HG02973 (cell line): ENCODE data around the gene CPNE4.
"Not testable (repeated sequence)": the region's sequence is repeated elsewhere in the genome, so short reads cannot be mapped to it uniquely, and the experiment has no call there.

ENCODE experiments used
- ATAC-seq: cut with Tn5 transposase; IDR thresholded peaks from one replicate; pipeline ENCODE4 v1.9.1; 2021; ENCODE audit warnings: moderate library complexity; ENCODE audit not compliant: unreplicated experiment

Gene CPNE4

DNA sequence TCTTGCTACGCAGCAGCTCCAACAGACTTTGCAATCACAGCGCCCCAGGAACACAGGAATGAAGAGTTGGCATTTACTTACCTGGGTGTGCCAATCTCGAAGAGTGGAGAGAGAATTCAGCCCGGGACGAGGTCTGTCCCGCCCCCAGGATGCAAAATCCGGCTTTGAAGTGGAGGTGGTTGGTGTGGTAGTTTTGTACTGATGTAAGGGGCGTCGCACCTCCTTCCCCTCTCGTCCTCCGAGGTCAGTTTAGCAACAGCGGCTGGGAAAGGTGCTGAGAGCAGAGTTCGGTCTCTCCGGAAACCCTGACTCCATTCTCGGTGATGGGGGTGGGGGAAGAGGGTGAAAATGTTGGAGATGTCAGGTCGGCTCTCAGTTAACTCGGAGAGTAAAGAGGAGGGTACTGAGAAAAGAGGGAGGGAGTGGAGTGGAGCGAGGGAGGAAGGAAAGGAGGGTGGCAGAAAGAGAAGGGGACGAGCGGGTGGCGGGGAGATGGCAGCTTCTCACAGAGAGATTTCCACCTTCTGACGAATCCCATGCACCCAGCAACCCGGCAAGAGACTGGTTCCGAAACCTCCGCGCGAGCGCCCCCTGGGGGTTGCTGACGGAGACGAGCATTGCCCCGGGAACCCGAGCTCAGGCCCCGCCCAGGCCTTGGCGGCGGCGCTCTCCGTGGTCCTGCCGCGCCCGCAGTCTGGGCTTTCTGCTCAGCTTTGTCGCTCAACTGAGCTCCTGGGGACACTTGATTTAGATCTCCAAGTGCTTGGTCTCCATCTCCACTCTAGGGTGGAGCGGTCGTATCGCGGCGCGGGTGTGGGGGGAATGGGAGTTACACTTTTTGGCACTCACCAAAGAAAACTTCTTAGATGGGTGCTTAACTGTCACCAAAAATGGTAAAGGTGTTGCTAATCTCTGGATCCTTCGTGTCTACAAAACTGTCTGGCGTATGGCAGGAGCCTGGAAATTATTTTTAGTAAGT, at the start of gene CPNE4:
Gene CPNE4 (minus strand): TSS at position 529 of the 979 bp plus-strand sequence.
- peak; percentile 88 for ATAC-seq

DNA sequence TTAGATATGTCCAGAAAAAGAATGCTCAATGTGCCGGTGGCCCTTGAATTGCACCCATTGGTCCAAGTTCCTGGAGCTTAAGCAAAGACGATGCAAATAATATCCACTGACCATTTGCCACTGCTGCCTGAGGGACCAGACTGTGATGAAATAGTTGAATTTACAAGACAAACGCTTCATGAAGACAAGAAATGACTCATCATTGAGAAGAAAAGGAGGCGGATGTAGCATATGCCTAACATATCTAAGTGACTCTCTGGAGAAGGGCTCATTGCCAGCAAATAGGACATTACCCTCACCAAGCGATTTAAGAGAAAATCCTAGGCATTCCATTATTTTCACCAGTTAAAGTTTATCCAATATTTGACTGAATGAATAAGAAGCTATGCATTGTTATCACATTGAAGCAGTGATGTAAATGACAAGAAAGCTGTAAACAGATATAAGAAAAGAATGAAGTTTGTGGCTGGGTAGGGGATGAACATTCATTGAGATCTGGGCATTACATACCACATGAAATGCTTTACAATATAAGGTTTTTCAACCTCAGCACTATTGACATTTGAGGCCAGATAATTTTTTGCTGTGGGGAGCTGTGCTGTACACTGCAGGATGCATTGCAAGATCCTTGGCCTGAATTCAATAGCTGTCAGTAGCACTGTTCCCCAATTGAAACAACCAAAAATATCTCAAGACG, 48.9 kb upstream of the CPNE4 start:
- ATAC-seq = no peak

DNA sequence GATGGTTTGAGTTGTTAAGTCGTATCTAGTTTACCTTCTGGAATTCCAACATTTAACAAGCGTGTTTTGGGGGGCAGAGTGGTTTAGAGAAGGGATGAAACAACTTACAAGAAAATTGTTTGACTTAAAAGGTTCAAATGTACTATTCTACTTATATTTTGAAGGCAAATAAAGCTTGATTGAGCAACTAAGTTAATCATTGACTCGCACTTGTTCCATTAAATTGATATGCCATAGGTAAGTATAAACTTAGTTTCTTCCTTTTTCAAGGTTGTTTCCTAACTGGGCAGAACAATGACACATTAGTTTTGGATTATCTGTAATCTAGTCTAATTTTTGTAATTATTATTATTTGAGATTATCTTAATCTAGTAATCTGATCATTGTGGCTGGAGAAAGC, 48.3 kb upstream of the CPNE4 start:
- ATAC-seq = no peak

- ATAC-seq = no peak
Observed at GRCh38 chr3:132079147-132079546, 44.3 kb upstream of the CPNE4 start.

- no peak for ATAC-seq
Observed at GRCh38 chr3:132073771-132074170, 39.0 kb upstream of the CPNE4 start.

GRCh38 chr3:132071043-132071442, 36.2 kb upstream of the CPNE4 start:
- ATAC-seq = no peak

GRCh38 chr3:132064114-132064513, 29.3 kb upstream of the CPNE4 start:
- no peak for ATAC-seq

DNA sequence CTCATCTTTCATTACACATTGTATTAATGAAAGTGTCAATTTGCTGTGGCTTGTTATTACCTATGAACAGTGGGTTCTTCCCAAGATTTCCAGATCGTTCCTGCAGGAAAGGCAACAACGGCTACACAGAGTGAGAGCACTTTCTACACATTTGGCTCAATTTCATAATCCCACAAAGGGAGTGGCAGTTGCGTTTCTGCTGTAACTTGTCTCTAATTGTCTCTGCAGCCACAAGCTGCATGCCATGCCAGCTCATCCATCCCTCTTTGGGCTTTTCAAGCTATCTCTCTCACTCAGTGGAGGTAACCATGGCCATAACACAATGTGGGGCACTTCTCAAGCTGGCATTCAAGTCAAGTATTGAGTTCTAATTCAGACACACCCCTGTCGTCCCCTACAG, 27.7 kb upstream of the CPNE4 start:
- no peak for ATAC-seq

DNA sequence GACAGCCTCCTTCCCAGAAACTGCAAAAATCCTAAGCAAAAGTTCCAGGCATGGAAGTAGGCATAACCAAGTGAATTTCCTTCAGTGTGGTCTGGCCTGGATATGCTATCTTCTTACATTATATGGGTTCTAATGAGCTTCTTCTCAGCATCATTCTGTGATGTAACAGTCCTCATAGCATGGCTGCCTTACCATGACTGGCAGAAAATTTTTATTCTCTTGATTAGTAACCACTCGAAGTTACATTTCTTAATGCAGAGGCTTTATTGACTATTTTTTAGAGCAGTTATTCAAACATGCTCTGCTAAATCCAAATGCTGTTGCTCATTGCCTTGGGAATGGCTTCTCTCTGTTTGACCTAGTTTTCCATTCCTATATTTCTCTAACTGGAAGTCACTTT, 21.1 kb upstream of the CPNE4 start:
- no peak for ATAC-seq

DNA sequence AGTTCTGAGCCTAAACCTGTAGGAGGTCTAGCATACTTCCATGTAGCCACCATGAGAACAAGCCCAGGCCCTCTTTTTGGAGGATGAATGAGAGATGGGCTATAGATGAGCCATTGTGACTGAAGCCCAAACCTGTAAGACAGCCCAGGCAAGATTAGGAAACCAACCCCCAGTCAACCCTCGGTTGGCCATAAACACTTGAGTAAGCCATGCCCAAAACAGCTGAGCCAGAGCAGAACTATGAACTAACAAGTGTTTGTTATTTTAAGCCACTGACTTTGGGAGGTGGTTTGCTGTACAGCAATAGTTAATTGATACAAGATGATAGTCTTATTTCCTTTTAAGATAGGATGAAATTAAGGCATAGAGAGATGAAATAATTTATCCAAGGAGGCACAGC, 12.4 kb upstream of the CPNE4 start:
- no peak for ATAC-seq

DNA sequence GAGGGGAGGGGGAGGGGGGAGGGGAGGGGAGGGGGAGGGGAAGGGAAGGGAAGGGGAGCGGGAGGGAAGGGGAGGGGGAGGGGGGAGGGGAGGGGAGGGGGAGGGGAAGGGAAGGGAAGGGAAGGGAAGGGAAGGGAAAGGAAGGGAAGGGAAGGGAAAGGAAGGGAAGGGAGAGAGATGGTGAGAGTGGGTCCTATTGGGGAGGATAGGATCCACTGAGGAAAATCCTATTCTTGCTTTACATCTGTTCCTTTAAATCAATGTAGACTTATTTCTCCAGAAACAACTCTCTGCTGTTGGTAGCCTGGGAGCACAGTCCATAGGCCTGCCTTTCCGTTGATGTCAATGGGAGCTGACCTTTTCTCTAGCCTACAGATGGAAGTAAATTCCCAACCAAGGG, 10.1 kb upstream of the CPNE4 start:
- not testable (repeated sequence) for ATAC-seq

DNA sequence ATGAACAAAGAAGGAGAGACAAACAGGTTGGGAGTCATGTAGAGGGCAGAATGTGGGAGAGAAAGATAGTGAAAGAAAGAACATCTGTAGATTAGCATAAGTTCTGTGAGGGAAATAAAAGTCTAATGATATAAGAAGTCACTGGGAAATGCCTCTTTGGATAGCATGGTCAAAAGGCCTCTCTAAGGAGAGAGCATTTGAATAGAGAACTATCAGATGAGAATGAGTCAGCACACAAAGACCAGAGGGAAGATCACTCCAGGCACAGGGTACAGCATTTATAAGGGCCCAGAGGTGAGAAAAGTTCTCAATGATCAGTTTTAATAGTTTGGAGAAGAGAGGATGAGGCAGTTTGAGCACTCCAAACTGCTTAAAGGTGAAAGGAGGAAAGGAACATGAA, 7.9 kb upstream of the CPNE4 start:
- ATAC-seq = no peak

DNA sequence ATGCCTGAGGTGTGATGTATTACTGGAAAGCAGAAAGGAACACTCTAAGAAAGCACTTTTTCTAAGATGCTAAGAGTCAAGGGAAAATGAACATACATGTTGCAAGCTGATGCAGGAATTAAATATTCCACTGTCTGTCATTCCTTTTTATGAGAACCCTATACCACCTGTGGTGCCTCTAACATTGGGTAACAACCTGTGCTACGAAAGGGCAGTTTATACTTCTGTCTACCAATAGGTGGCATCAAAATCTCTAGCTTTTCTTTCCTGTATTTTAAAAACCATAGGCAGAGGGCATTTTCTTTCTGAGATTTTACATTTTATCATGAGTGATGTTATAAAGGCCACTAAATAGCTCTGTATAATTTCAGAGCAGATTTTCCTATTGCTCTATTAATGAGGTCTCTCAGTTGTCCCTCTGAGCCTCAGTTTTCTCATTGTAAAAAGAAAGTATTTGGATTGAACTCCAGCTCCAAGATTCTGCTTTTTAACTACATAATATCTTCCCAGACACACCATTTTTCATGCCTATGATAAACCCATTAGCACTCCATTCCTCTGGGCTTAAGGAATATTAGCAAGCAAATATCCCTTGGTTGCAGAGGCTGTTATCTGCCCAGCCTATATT, 3.5 kb upstream of the CPNE4 start:
- ATAC-seq = no peak

GRCh38 chr3:132037581-132037980, 2.8 kb upstream of the CPNE4 start:
- ATAC-seq = no peak

DNA sequence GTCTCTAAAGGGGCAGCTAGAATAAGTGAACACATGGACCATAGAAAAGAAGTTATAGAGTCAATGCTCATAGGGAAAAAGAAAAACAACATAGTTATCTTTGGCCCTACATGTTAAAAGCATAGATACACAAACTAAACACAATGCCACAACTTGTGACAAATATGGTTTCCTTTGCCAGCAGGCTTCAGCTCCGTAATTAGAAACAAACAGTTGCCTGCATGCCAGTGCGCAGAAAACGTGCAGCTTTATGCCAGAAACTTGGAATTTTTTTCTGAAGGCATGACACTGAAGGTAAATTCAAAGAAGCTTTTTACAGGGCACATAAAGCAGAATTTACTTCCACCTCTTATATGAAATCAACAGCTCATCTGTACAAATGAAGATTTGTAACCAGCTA, 2.2 kb upstream of the CPNE4 start:
- no peak for ATAC-seq

- no peak for ATAC-seq
Observed at GRCh38 chr3:132034097-132034485, 723 bp downstream of the CPNE4 start.

DNA sequence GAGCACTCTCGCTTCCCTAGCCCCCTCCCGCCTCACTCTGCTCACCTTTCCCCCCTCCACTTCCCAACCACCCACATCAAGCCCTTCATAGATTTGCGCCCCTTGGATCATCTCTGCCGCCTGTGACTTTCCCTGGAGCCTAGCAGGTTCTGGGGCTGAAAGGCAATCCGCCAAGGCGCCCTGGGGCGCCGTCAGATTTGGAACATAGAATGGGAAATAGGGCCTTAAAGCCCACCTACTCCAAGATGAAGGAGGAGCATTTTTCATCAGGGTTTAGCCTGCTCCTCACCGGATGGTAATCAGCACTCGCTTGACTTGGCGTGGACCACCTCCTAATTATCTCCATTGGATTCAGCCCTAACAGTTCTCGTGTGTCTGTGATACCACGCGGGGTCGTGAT, 1.3 kb downstream of the CPNE4 start:
- no peak for ATAC-seq

DNA sequence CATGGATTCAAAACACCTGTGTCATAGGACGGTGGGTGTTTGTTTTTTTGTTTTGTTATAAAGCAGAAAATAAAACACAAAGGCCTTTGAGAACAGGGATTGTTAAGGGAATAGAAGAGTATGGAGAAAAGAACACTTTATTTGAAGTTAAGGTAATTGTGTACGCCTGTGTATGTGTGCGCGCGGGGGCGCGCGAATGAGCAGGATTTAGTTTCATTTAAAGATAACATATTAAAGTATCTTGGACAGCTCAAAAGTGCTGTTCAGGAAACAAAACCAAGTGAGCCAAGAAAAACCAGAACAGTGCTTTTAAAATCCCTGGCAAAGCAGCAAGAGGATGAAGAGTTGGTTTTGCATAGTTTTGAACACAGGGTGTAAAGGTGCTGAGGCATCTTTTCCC, 1.9 kb downstream of the CPNE4 start:
- ATAC-seq = no peak

GRCh38 chr3:132029182-132029902, 5.5 kb downstream of the CPNE4 start:
- peak; percentile 84 for ATAC-seq

- ATAC-seq = no peak
Observed at GRCh38 chr3:132022914-132023313, 11.9 kb downstream of the CPNE4 start.

DNA sequence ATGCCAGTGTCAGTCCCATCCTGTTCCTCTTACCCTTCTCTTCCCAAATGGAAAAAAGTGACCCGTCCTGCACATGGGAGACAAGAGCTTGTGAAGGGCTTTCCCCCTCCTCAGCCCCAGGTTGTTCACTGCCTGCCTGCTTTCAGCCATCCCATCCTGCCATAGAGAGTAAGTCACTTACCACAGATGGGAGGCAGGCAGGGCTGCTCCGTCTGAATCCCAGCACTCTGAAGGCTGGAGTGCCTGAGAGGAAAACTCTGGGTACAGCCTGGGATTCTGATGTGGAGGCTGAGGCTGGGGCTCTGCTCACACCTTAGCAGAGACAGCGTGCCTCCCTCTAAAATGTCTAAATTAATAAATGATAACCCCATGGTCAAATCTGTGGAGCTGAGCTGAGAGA, 14.8 kb downstream of the CPNE4 start:
- no peak for ATAC-seq
